GM18508 (cell line): ENCODE results near the gene GLIS2.

Source experiments
- ATAC-seq: cut with Tn5 transposase; IDR thresholded peaks from one replicate; pipeline ENCODE4 v1.9.1; 2021; ENCODE audit warnings: moderate number of reproducible peaks; ENCODE audit not compliant: insufficient read depth, unreplicated experiment

GLIS2 gene

DNA sequence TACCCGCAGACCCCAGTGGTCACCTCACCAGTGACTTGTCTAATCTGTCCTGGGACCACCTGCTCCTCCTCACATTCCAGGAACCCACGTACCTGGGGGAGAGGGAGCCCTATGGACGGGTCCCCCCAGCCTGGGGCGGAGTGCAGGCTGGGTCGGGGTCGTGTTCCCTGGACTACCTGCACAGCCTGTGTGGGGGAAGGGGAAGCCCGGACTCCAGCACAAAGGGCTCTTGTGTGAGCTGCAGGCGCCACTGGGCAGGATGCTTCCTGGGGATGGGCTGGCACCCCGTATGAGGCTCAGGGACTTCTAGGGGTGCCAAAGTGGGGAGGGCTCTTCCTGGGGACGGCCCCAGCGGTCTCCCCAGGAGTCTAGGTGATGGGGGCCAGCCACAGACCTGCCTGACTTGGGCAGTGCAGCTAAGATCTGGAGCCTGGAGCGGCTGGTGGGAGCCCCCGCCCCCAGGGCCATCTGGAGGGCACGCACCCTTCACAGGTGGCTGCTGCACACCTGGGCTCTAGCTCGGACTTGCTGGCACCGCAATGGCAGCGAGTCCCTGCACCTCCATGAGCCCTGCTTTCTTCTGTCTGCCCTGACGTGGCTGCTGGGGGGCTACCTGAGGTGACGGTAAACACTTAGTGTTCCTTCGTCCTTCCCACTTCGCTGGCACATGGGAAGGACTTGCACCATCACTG is 63.3 kb downstream of the GLIS2 start:
- ATAC-seq = no peak

DNA sequence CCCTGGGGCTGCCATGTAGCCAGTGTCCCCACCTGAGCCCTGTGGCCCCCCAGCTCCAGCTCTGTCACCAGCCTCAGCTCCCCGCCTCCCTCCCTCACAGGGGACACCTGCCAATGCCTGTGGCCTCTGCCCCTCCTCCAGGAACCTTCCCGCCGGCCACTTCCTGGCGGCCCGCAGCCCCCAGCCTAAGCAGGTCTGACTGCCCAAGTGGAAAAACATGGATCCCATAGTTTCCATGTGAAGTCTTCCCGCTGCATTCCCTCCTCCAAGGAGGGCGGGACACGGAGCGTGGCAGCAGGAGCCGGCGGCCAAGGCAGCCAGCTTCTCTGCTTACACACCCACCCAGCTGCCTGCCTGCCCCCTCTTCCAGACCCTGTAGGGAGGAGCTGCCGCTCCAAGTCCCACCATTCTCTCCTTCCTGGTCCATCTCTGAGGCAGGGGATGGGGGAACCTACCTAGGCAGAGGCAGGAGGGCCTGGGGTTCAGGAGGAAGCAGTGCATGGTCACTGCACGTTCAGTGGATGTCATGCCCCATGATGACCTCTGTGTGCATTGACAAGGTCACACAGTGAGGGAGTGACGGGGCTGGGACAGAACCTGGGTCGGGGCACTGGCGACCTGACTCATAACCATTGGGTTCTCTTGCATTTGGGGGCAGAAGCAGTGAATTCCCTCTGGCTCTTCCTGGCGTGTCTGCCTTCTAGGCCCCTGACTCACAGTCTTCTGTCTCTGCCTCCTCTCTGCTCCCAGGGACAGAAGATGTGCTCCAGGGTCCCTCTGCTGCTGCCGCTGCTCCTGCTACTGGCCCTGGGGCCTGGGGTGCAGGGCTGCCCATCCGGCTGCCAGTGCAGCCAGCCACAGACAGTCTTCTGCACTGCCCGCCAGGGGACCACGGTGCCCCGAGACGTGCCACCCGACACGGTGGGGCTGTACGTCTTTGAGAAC is 64.5 kb downstream of the GLIS2 start:
- ATAC-seq = no peak

DNA sequence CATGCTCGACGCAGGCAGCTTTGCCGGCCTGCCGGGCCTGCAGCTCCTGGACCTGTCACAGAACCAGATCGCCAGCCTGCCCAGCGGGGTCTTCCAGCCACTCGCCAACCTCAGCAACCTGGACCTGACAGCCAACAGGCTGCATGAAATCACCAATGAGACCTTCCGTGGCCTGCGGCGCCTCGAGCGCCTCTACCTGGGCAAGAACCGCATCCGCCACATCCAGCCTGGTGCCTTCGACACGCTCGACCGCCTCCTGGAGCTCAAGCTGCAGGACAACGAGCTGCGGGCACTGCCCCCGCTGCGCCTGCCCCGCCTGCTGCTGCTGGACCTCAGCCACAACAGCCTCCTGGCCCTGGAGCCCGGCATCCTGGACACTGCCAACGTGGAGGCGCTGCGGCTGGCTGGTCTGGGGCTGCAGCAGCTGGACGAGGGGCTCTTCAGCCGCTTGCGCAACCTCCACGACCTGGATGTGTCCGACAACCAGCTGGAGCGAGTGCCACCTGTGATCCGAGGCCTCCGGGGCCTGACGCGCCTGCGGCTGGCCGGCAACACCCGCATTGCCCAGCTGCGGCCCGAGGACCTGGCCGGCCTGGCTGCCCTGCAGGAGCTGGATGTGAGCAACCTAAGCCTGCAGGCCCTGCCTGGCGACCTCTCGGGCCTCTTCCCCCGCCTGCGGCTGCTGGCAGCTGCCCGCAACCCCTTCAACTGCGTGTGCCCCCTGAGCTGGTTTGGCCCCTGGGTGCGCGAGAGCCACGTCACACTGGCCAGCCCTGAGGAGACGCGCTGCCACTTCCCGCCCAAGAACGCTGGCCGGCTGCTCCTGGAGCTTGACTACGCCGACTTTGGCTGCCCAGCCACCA is 65.4 kb downstream of the GLIS2 start:
- ATAC-seq = no peak

DNA sequence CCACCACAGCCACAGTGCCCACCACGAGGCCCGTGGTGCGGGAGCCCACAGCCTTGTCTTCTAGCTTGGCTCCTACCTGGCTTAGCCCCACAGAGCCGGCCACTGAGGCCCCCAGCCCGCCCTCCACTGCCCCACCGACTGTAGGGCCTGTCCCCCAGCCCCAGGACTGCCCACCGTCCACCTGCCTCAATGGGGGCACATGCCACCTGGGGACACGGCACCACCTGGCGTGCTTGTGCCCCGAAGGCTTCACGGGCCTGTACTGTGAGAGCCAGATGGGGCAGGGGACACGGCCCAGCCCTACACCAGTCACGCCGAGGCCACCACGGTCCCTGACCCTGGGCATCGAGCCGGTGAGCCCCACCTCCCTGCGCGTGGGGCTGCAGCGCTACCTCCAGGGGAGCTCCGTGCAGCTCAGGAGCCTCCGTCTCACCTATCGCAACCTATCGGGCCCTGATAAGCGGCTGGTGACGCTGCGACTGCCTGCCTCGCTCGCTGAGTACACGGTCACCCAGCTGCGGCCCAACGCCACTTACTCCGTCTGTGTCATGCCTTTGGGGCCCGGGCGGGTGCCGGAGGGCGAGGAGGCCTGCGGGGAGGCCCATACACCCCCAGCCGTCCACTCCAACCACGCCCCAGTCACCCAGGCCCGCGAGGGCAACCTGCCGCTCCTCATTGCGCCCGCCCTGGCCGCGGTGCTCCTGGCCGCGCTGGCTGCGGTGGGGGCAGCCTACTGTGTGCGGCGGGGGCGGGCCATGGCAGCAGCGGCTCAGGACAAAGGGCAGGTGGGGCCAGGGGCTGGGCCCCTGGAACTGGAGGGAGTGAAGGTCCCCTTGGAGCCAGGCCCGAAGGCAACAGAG is 66.3 kb downstream of the GLIS2 start:
- ATAC-seq = no peak

DNA sequence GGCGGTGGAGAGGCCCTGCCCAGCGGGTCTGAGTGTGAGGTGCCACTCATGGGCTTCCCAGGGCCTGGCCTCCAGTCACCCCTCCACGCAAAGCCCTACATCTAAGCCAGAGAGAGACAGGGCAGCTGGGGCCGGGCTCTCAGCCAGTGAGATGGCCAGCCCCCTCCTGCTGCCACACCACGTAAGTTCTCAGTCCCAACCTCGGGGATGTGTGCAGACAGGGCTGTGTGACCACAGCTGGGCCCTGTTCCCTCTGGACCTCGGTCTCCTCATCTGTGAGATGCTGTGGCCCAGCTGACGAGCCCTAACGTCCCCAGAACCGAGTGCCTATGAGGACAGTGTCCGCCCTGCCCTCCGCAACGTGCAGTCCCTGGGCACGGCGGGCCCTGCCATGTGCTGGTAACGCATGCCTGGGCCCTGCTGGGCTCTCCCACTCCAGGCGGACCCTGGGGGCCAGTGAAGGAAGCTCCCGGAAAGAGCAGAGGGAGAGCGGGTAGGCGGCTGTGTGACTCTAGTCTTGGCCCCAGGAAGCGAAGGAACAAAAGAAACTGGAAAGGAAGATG is 67.0 kb downstream of the GLIS2 start:
- ATAC-seq = no peak

DNA sequence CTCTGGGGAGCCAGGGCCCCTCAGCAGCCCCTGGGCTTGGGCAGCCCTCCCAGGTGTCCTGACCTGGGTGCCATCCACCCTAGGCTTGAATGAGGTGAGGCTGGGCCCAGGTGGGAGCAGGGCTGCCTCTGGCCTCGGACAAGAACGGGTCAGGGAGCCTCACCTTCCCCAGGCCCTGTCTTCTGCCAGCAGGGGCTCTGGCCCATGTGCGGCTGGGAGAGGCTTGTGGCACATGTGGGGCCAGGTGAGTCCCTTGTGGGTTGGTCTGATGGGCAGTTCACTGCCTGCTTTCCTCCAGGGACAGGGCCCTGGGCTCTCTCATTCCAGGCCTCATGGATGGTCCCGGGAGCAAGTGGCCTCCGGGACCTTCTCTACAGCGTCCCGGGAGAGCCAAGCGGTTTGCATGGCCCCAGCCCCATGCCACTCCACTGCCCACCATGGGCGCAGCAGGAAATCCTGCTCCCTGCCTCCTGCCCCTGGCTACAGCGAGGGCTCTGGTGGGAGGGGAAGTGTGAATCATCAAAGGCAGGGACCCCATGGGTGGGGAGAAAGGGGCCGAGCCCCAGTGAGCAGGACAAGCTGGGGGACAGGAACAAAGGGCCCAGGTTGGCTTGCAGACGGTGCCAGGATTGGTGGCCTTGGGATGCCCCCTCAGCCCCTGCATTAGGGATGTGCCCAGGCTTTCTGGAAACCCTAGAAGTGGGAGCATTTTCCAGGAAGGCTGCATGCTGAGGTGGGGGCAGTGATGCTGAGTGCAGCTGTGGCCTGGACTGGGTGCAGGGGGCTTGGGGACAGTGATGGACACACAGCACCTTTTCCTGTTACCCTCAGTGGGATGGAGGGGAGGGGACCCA is 68.0 kb downstream of the GLIS2 start:
- no peak for ATAC-seq

DNA sequence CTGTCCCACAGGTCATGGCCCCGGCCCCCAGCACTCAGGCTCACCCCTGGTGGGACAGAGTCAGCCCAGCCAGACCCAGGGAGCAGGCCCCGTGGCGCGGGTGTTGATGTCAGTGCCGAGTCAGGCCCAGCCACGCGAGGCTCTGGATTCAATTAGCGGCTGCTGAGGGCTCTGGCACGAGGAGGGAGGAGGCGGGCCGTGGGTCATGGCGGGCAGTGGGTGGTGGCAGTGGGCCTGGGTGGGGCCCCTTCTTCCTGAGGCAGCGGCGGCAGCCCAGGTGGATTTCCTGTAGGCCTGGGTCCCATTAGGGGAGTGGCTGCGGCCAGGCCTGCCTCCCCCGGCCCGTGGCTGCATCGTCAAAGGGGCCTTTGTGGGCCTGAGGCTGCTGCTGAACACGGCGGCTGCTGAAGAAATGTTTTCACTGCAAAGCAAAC is 68.7 kb downstream of the GLIS2 start:
- ATAC-seq = no peak

DNA sequence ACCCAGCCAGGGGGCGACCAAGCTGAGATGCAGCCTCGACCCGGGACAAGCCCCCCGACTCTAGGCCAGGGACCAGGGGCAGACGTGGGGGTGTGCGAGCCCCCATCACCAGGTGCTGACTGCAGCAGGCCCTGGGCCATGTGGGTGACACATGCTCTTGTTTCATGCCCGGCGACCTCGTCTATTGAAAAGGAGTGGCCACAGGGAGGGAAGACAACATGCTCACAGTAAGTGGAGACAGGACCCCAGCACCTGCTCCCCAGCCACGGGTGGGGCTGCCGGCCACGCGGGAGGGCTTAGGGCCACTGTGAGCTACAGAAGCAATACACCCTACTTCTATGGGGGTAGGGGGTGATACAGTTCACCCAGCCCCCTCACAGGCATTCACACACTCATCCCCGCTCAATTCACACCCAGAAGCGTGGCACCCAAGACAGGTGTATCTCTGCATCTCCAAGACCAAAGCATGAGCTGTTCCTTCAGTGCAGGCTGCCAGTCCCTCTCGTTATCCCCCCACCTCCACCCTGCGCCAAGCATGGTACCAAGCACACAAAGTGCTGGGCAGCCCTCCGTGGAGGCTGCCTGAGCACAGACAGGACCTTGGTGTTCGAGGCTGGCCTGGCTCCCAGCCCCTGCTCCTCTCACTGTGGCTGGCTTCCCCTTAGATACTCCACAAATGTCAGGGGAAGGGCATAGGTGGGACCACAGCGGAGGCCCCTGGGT is 69.4 kb downstream of the GLIS2 start:
- ATAC-seq = no peak

DNA sequence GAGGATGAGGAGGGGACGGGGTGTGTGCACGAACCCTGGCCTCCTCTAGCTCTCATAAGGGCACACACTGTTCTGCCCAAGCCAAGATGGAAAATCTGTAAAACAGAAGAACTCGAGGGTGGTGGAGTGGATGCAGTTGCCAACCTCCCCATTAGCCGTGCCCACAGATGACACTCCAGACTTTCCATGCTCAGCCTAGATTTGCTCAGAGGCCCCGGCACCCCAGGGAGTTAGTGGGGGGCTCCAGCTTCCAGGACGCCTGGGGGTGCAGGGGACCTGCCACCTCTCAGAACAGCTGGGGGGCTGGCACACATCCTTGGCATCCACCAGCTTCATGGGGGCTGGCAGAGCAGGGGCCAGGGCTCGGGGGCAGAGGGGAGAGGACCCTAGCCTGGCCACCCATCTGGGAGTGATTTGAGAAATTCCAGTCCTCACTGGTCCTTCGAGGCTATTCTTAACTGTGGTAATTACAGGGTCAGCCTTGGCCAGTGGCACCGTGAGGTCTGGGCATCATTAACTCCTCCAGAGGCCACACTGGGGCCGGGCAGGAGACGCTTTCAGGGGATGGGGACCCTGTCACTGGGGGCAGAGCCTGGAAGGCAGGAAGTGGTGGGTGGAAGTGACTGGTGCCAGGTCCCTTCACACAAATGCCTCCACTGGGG is 70.1 kb downstream of the GLIS2 start:
- ATAC-seq = no peak

DNA sequence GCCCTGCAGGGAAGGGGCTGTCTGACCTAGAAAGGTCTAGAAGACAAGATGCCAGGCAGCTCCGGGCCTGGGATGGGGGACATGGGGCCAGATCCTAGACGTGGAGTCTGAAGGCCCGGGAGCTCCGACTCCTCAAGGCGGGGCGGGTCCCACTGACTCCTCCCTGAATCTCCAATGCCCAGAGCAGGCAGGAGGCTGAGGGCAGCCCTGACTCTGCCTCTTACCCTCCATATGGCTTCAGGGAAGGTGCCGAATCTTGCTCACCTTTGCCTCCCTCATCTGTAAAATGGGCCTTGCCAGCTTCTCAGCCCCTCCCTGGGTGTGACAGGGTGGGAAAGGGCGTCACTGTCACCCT is 70.6 kb downstream of the GLIS2 start:
- ATAC-seq = no peak

DNA sequence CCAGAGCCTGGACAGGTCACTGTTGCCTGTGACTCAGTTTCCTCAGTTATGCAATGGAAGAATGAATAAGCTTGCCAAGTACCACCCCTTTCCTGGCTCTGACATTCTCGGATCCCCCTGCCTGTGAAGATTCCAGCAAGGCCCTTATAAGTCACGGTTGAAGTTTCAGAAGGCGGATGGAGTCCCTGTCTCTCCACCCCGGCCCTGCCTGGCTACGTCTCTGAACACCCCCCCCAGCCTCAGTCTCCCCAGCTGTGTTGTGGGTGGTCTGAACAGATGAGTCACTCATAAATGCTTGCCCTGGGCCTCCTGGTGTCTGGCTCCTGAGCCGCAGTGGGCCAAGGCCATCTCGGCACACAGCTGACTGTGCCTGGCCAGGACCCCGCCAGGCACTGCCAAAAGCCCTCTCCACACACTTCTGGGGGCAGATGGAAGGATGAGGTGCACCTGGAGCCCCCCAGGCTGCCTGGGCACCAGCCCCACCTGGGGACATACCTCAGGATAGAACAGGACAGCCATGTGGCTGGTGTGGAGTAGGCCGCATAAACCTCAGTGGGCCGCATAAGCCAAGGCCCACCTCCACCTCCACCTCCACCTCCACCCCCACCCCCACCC is 71.2 kb downstream of the GLIS2 start:
- no peak for ATAC-seq

DNA sequence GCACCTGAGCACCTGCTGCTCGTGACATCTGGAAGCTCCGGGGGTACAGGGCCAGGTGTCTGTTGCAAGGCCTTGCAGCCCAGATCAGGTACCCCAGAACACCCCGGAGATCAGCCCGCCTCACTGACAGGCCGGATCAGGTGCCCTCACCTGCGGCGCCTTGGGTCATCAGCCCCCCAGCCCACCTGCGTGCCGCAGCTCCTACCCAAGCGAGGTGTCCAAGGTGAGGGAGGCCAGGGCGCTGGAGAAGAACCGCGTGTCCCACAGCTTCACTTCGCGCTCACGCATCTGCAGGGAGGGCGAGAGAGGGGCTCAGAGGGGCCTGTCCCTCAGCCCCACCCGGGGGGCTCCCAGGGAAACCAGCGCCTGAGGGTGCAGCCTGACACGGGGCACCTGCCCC is 71.9 kb downstream of the GLIS2 start:
- ATAC-seq = no peak

DNA sequence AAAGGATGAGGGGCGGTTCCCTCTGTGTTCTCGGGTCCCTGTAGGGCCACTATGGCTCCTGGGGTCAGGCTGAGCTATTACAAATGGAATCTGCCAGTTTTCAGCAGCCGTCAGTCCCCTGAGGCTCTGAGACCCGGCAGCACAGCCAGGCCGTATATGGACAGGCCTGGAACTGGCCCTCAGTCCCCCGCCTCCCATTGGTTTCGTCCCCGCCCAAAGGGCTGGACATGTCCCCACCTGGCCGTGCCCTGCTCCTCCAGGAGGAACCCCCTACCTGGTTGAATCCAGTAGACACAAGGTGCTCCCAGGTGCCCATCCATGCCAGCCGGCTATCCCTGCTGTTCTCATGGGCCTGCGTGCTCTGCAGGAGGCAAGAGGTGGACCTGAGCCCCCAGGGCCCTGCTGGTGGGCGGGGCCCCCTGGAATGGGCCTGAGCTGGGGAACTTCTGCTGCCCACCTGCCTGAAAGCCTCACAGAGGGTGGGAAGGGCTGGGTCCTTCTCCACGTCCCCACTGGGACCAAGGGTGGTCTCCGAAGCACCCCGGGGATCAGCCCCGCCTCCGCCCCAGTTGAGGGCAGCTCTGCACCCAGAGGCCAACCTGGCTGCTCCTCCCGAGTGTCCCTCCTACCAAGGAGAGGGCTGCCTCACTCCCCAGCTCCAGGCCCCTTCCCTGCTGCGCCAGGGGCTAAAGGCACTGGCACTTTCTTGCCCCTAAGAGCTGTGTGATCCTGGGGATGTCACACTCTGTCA is 72.6 kb downstream of the GLIS2 start:
- ATAC-seq = no peak
